ENCODE data around the gene TBR1. TPM values are rescaled to one million over a fixed set of nuclear protein-coding genes. Genes with fewer than 3 reads are reported as not detected.

Gene TBR1
- total and polyA plus RNA-seq, 2 experiments from 2014 or later: not detected

DNA sequence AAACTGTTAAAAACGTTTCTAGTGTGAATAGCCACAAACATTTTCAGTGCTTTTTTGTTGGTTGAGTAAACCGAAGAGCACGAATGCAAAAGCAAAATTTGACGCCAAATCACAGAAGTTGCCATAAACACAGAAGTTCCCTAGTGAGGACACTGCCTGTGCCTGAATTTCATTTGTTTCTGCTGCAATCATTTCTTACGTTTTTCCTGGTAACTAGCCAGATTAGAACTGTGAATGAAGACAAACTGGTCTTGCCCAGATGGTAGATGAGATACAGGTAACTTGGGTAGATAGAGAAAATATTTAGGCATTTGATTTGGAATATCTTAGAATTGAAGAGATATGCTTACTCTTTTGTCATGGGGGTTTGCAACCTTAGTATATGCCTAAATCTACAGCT, 9.8 kb upstream of the TBR1 start:
- Histone ChIP-seq H2AFZ (no peak overlapping the region), H3K27me3 (ENCODE audit: insufficient read depth) (peaks cover 8% of the 10 kb centered on the region; the same call in 1 of the 2 replicates), H3F3A (replicated peaks; ENCODE audit: low read depth) (no peaks in the 10 kb centered on the region), H3K27ac (ENCODE audit: low read depth) (no peak overlapping the region), H3K4me2 (no peak overlapping the region), H4K20me1 (replicated peaks; ENCODE audit: insufficient read depth) (no peaks in the 10 kb centered on the region), H3K79me2 (replicated peaks; ENCODE audit: insufficient read depth) (no peaks in the 10 kb centered on the region), H3K4me1 (ENCODE audit: insufficient read depth) (no peaks in the 10 kb centered on the region), H3K9me2 (ENCODE audit: insufficient read depth) (no peaks in the 10 kb centered on the region), H3K4me3 (no peak overlapping the region), H3K36me3 (ENCODE audit: insufficient read depth) (no peaks in the 10 kb centered on the region; the same call in 1 of the 2 replicates)
- Mint-ChIP-seq H3K36me3 (ENCODE audit: low read depth) (peaks cover 6% of the 10 kb centered on the region; the same call in 2 of the 3 replicates), H3K4me3 (no peak overlapping the region), H3K27ac (no peak overlapping the region), H3K9me3 (no peaks in the 10 kb centered on the region), H3K4me1 (no peaks in the 10 kb centered on the region), H3K27me3 (ENCODE audit: insufficient read depth, low read depth, poor library complexity) (peaks cover 2% of the 10 kb centered on the region)
- no peak for DNase-seq (ENCODE audit: low spot score)
- ATAC-seq: no peak
- no peak for TF ChIP-seq STAT1 (IDR thresholded peaks at IDR 0.05; ENCODE audit: unreplicated experiment)
- no peak for TF ChIP-seq POLR2AphosphoS5 (IDR thresholded peaks at IDR 0.05; ENCODE audit: low read depth)
- TF ChIP-seq, protein P1, sequence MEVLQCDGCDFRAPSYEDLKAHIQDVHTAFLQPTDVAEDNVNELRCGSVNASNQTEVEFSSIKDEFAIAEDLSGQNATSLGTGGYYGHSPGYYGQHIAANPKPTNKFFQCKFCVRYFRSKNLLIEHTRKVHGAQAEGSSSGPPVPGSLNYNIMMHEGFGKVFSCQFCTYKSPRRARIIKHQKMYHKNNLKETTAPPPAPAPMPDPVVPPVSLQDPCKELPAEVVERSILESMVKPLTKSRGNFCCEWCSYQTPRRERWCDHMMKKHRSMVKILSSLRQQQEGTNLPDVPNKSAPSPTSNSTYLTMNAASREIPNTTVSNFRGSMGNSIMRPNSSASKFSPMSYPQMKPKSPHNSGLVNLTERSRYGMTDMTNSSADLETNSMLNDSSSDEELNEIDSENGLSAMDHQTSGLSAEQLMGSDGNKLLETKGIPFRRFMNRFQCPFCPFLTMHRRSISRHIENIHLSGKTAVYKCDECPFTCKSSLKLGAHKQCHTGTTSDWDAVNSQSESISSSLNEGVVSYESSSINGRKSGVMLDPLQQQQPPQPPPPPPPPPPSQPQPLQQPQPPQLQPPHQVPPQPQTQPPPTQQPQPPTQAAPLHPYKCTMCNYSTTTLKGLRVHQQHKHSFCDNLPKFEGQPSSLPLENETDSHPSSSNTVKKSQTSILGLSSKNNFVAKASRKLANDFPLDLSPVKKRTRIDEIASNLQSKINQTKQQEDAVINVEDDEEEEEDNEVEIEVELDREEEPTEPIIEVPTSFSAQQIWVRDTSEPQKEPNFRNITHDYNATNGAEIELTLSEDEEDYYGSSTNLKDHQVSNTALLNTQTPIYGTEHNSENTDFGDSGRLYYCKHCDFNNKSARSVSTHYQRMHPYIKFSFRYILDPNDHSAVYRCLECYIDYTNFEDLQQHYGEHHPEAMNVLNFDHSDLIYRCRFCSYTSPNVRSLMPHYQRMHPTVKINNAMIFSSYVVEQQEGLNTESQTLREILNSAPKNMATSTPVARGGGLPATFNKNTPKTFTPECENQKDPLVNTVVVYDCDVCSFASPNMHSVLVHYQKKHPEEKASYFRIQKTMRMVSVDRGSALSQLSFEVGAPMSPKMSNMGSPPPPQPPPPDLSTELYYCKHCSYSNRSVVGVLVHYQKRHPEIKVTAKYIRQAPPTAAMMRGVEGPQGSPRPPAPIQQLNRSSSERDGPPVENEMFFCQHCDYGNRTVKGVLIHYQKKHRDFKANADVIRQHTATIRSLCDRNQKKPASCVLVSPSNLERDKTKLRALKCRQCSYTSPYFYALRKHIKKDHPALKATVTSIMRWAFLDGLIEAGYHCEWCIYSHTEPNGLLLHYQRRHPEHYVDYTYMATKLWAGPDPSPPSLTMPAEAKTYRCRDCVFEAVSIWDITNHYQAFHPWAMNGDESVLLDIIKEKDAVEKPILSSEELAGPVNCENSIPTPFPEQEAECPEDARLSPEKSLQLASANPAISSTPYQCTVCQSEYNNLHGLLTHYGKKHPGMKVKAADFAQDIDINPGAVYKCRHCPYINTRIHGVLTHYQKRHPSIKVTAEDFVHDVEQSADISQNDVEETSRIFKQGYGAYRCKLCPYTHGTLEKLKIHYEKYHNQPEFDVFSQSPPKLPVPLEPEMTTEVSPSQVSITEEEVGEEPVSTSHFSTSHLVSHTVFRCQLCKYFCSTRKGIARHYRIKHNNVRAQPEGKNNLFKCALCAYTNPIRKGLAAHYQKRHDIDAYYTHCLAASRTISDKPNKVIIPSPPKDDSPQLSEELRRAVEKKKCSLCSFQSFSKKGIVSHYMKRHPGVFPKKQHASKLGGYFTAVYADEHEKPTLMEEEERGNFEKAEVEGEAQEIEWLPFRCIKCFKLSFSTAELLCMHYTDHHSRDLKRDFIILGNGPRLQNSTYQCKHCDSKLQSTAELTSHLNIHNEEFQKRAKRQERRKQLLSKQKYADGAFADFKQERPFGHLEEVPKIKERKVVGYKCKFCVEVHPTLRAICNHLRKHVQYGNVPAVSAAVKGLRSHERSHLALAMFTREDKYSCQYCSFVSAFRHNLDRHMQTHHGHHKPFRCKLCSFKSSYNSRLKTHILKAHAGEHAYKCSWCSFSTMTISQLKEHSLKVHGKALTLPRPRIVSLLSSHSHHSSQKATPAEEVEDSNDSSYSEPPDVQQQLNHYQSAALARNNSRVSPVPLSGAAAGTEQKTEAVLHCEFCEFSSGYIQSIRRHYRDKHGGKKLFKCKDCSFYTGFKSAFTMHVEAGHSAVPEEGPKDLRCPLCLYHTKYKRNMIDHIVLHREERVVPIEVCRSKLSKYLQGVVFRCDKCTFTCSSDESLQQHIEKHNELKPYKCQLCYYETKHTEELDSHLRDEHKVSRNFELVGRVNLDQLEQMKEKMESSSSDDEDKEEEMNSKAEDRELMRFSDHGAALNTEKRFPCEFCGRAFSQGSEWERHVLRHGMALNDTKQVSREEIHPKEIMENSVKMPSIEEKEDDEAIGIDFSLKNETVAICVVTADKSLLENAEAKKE (CRISPR knock-in tag; IDR thresholded peaks at IDR 0.05): no peak
- TF ChIP-seq, protein P2, sequence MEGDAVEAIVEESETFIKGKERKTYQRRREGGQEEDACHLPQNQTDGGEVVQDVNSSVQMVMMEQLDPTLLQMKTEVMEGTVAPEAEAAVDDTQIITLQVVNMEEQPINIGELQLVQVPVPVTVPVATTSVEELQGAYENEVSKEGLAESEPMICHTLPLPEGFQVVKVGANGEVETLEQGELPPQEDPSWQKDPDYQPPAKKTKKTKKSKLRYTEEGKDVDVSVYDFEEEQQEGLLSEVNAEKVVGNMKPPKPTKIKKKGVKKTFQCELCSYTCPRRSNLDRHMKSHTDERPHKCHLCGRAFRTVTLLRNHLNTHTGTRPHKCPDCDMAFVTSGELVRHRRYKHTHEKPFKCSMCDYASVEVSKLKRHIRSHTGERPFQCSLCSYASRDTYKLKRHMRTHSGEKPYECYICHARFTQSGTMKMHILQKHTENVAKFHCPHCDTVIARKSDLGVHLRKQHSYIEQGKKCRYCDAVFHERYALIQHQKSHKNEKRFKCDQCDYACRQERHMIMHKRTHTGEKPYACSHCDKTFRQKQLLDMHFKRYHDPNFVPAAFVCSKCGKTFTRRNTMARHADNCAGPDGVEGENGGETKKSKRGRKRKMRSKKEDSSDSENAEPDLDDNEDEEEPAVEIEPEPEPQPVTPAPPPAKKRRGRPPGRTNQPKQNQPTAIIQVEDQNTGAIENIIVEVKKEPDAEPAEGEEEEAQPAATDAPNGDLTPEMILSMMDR (conservative IDR thresholded peaks at IDR 0.05; ENCODE audit: low read depth in 2 of 2): no peak
- TF ChIP-seq EZH2phosphoT487 (IDR thresholded peaks at IDR 0.05; ENCODE audit: unreplicated experiment): no peak
- no peak for TF ChIP-seq ZNF114 (CRISPR knock-in tag; IDR thresholded peaks at IDR 0.05)
- TF ChIP-seq NANOG (IDR thresholded peaks at IDR 0.05; ENCODE audit: borderline replicate concordance): no peak
- TF ChIP-seq, protein P3, sequence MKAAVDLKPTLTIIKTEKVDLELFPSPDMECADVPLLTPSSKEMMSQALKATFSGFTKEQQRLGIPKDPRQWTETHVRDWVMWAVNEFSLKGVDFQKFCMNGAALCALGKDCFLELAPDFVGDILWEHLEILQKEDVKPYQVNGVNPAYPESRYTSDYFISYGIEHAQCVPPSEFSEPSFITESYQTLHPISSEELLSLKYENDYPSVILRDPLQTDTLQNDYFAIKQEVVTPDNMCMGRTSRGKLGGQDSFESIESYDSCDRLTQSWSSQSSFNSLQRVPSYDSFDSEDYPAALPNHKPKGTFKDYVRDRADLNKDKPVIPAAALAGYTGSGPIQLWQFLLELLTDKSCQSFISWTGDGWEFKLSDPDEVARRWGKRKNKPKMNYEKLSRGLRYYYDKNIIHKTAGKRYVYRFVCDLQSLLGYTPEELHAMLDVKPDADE (IDR thresholded peaks at IDR 0.05): no peak

Data from GM23338 (cell line).